Measurements from ENCODE around the gene MIS18A.

MIS18A gene

GRCh38 chr21:32257962-32258785, 20.7 kb downstream of the MIS18A start:
- DNase-seq (ENCODE audit: low read depth) = peak; percentile 36

GRCh38 chr21:32256873-32257620, 21.8 kb downstream of the MIS18A start:
- no peak overlapping the region for H3K4me3 ChIP-seq (ENCODE audit: low read depth, low read length)
- DNase-seq (ENCODE audit: low read depth) = peak; percentile 57

More at GRCh38 chr21:32257962-32258785, 20.7 kb downstream of the MIS18A start:
- H3K4me3 ChIP-seq (ENCODE audit: low read depth, low read length) = no peak overlapping the region

GRCh38 chr21:32256251-32256650, 22.6 kb downstream of the MIS18A start:
- DNase-seq (ENCODE audit: low read depth) = no peak
- no peak overlapping the region for H3K4me3 ChIP-seq (ENCODE audit: low read depth, low read length)

- H3K4me3 ChIP-seq (ENCODE audit: low read depth, low read length) = no peak overlapping the region
- no peak for DNase-seq (ENCODE audit: low read depth)
Measured at GRCh38 chr21:32253215-32253641, 25.6 kb downstream of the MIS18A start.

- H3K4me3 ChIP-seq (ENCODE audit: low read depth, low read length) = no peak overlapping the region
- no peak for DNase-seq (ENCODE audit: low read depth)
Measured at GRCh38 chr21:32252136-32252535, 26.7 kb downstream of the MIS18A start.

- no peak overlapping the region for H3K4me3 ChIP-seq (ENCODE audit: low read depth, low read length)
- DNase-seq (ENCODE audit: low read depth) = no peak
Measured at GRCh38 chr21:32249511-32250280, 29.2 kb downstream of the MIS18A start.

GRCh38 chr21:32248571-32249461, 30.0 kb downstream of the MIS18A start:
- DNase-seq (ENCODE audit: low read depth) = no peak
- no peak overlapping the region for H3K4me3 ChIP-seq (ENCODE audit: low read depth, low read length)

GRCh38 chr21:32246571-32247140, 32.2 kb downstream of the MIS18A start:
- H3K4me3 ChIP-seq (ENCODE audit: low read depth, low read length) = no peak overlapping the region
- no peak for DNase-seq (ENCODE audit: low read depth)

GRCh38 chr21:32245971-32246370, 32.9 kb downstream of the MIS18A start:
- no peak for DNase-seq (ENCODE audit: low read depth)
- no peak overlapping the region for H3K4me3 ChIP-seq (ENCODE audit: low read depth, low read length)

- DNase-seq (ENCODE audit: low read depth) = no peak
- no peak overlapping the region for H3K4me3 ChIP-seq (ENCODE audit: low read depth, low read length)
Measured at GRCh38 chr21:32240851-32241687, 37.8 kb downstream of the MIS18A start.

- no peak for DNase-seq (ENCODE audit: low read depth)
- H3K4me3 ChIP-seq (ENCODE audit: low read depth, low read length) = no peak overlapping the region
Measured at GRCh38 chr21:32239551-32239950, 39.3 kb downstream of the MIS18A start.

GRCh38 chr21:32238063-32238462, 40.8 kb downstream of the MIS18A start:
- no peak overlapping the region for H3K4me3 ChIP-seq (ENCODE audit: low read depth, low read length)
- no peak for DNase-seq (ENCODE audit: low read depth)

- no peak overlapping the region for H3K4me3 ChIP-seq (ENCODE audit: low read depth, low read length)
- DNase-seq (ENCODE audit: low read depth) = no peak
Measured at GRCh38 chr21:32237021-32237420, 41.8 kb downstream of the MIS18A start.

GRCh38 chr21:32233722-32234301, 45.0 kb downstream of the MIS18A start:
- no peak for DNase-seq (ENCODE audit: low read depth)

GRCh38 chr21:32233055-32233546, 45.7 kb downstream of the MIS18A start:
- no peak for DNase-seq (ENCODE audit: low read depth)
- H3K4me3 ChIP-seq (ENCODE audit: low read depth, low read length) = no peak overlapping the region

More at GRCh38 chr21:32233722-32234301, 45.0 kb downstream of the MIS18A start:
- no peak overlapping the region for H3K4me3 ChIP-seq (ENCODE audit: low read depth, low read length)

GRCh38 chr21:32226444-32226843, 52.4 kb downstream of the MIS18A start:
- DNase-seq (ENCODE audit: low read depth) = no peak
- no peak overlapping the region for H3K4me3 ChIP-seq (ENCODE audit: low read depth, low read length)

Measured in skeletal muscle cell (primary cell).